Ovary (tissue), 3 donors: ENCODE measurements around the gene RBBP4.

ENCODE experiments used
- POLR2A ChIP-seq: fragments of 450-650 bp; IDR thresholded peaks from one replicate; pipeline ENCODE4 v1.6.1; 2017; ENCODE audit warnings: antibody characterized with exemption, mild to moderate bottlenecking, moderate library complexity
- TF ChIP-seq, protein P1 (sequence below), 3 donors: fragments of 450-650 bp in 2 of 3; fragments of 200-600 bp in 1 of 3; IDR thresholded peaks; one replicate each; pipeline versions ENCODE4 v1.5.1 to v1.8.0; 2016 to 2022; ENCODE audit warnings: antibody characterized with exemption in 3 of 3, mild to moderate bottlenecking in 1 of 3
- donor health status: DM: no; HTN: no; CAD: no.

DNA sequence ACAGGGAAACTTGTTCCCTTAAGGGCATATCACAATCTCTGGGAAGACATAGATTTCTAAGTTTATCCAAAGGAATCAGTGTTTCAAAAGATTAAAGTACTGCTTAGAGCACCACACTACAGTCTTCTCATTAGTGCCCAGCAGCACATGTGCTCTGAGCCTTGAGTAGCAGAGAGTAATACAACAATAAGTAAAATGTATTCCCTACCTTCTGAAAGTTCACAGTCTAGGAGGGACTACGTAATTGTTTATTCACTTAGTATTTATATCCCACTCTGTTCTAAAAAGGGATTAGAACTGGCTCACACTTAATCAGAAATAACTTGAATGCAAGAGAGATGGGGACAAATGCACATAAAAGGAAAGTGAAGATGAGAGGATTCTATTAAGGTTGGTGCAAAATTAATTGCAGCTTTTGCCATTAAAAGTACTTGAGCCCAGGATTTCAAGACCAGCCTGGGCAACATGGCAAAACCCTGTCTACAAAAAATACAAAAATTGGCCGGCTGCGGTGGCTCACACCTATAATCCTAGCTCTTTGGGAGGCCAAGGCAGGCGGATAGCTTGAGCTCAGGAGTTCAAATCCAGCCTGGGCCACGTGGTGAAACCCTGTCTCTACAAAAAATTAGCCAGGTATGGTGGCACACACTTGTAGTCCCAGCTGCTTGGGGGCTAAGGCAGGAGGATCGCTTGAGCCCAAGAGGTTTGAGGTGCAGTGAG, 42.6 kb downstream of the RBBP4 start:
- no peak for TF ChIP-seq POLR2A
- TF ChIP-seq, protein P1, sequence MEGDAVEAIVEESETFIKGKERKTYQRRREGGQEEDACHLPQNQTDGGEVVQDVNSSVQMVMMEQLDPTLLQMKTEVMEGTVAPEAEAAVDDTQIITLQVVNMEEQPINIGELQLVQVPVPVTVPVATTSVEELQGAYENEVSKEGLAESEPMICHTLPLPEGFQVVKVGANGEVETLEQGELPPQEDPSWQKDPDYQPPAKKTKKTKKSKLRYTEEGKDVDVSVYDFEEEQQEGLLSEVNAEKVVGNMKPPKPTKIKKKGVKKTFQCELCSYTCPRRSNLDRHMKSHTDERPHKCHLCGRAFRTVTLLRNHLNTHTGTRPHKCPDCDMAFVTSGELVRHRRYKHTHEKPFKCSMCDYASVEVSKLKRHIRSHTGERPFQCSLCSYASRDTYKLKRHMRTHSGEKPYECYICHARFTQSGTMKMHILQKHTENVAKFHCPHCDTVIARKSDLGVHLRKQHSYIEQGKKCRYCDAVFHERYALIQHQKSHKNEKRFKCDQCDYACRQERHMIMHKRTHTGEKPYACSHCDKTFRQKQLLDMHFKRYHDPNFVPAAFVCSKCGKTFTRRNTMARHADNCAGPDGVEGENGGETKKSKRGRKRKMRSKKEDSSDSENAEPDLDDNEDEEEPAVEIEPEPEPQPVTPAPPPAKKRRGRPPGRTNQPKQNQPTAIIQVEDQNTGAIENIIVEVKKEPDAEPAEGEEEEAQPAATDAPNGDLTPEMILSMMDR (IDR thresholded peaks at IDR 0.05), result no peak
